Measurements from ENCODE around the gene GJC2. TPM values are rescaled to one million over a fixed set of nuclear protein-coding genes. Genes with fewer than 3 reads are reported as not detected.

GJC2 gene
- polyA plus RNA-seq, 1 experiment: 1.2 TPM

- CTCF ChIA-PET: interaction anchor here (1.0 kb wide), 1 partner anchor 34 kb away, joined by 4 read pairs; the partner anchor contains the start of gene IBA57
- Histone ChIP-seq H3K9me3 (ENCODE audit: control insufficient read depth, insufficient read depth, low read length) (peaks cover 5% of the 10 kb centered on the region; the same call in 1 of the 2 replicates), H3K27ac (ENCODE audit: low read depth, low read length) (no peak overlapping the region), H3K27me3 (ENCODE audit: control insufficient read depth, insufficient read depth, low read length) (no peaks in the 10 kb centered on the region), H3K4me3 (ENCODE audit: low read depth, low read length) (no peak overlapping the region)
- POLR2A ChIA-PET: interaction anchor here (0.6 kb wide), 1 partner anchor 21 kb away, joined by 3 read pairs; no protein-coding TSS in a partner anchor
- DNase-seq (ENCODE audit: low read depth, low spot score): no peak
- no peak for TF ChIP-seq CTCF (IDR thresholded peaks at IDR 0.05; ENCODE audit: low read depth, low read length)
These were observed 49.4 kb downstream of the GJC2 start for GRCh38 chr1:228198977-228199590.

GRCh38 chr1:228204958-228205357, 55.2 kb downstream of the GJC2 start:
- DNase-seq (ENCODE audit: low read depth, low spot score): no peak
- ChIA-PET CTCF (interaction anchor here (0.9 kb wide), 1 partner anchor 9 kb away, joined by 4 read pairs; no protein-coding TSS in a partner anchor), POLR2A (no interaction called here)
- no peaks in the 10 kb centered on the region for H3K27me3 ChIP-seq (ENCODE audit: control insufficient read depth, insufficient read depth, low read length)
- H3K4me3 ChIP-seq (ENCODE audit: low read depth, low read length): no peak overlapping the region
- no peak for TF ChIP-seq CTCF (IDR thresholded peaks at IDR 0.05; ENCODE audit: low read depth, low read length)
- H3K9me3 ChIP-seq (ENCODE audit: control insufficient read depth, insufficient read depth, low read length): peaks cover 3% of the 10 kb centered on the region; the same call in 1 of the 2 replicates
- no peak overlapping the region for H3K27ac ChIP-seq (ENCODE audit: low read depth, low read length)

- no peaks in the 10 kb centered on the region for H3K9me3 ChIP-seq (ENCODE audit: control insufficient read depth, insufficient read depth, low read length)
- no peak overlapping the region for H3K4me3 ChIP-seq (ENCODE audit: low read depth, low read length)
- no peaks in the 10 kb centered on the region for H3K27me3 ChIP-seq (ENCODE audit: control insufficient read depth, insufficient read depth, low read length)
- ChIA-PET CTCF (no interaction called here), POLR2A (no interaction called here)
- no peak for TF ChIP-seq CTCF (IDR thresholded peaks at IDR 0.05; ENCODE audit: low read depth, low read length)
- H3K27ac ChIP-seq (ENCODE audit: low read depth, low read length): no peak overlapping the region
- no peak for DNase-seq (ENCODE audit: low read depth, low spot score)
These were observed 56.1 kb downstream of the GJC2 start for GRCh38 chr1:228205526-228206436.

- TF ChIP-seq CTCF (IDR thresholded peaks at IDR 0.05; ENCODE audit: low read depth, low read length): no peak
- CTCF ChIA-PET: no interaction called here
- POLR2A ChIA-PET: no interaction called here
- Histone ChIP-seq H3K4me3 (ENCODE audit: low read depth, low read length) (no peak overlapping the region), H3K9me3 (ENCODE audit: control insufficient read depth, insufficient read depth, low read length) (no peaks in the 10 kb centered on the region; the same call in 1 of the 2 replicates), H3K27ac (ENCODE audit: low read depth, low read length) (no peak overlapping the region), H3K27me3 (ENCODE audit: control insufficient read depth, insufficient read depth, low read length) (no peaks in the 10 kb centered on the region)
- DNase-seq (ENCODE audit: low read depth, low spot score): no peak
These were observed 57.0 kb downstream of the GJC2 start for GRCh38 chr1:228206582-228207351.

Data from AG04450 (cell line).